Astrocyte (in vitro differentiated cells and primary cell): Measurements from ENCODE around the gene DRC7. TPM values are rescaled to one million over a fixed set of nuclear protein-coding genes. Genes with fewer than 3 reads are reported as not detected.

Experiments used
- DNase-seq: peaks from one replicate; pipeline ENCODE4 v3.0.0-alpha.2; 2010; ENCODE audit warnings: low read depth
- FAIRE-seq: peaks from 2 replicates; lab custom pipeline; 2011; peaks lifted over from hg19 to GRCh38; lab: Jason Lieb, UNC
- H2AFZ ChIP-seq: 2 replicates; pipeline ENCODE4 v1.6.0; 2012; ENCODE audit warnings: low read depth, low read length, inconsistent platforms
- H3K27ac ChIP-seq: 2 replicates; pipeline ENCODE4 v1.5.1; 2011; ENCODE audit warnings: low read depth, low read length, inconsistent platforms
- H3K27me3 ChIP-seq: 2 replicates; pipeline ENCODE4 v1.6.0; 2011; ENCODE audit warnings: low read length, inconsistent platforms; ENCODE audit not compliant: insufficient read depth
- H3K36me3 ChIP-seq: 2 replicates; pipeline ENCODE4 v1.5.1; 2011; ENCODE audit warnings: low read length, inconsistent platforms; ENCODE audit not compliant: insufficient read depth
- H3K4me1 ChIP-seq: 2 replicates; pipeline ENCODE4 v1.5.1; 2011; ENCODE audit warnings: low read length, inconsistent platforms; ENCODE audit not compliant: insufficient read depth
- H3K4me2 ChIP-seq: 2 replicates; pipeline ENCODE4 v1.6.0; 2012; ENCODE audit warnings: low read length, inconsistent platforms
- H3K4me3 ChIP-seq: 2 replicates; pipeline ENCODE4 v1.5.1; 2011; ENCODE audit warnings: low read depth, mild to moderate bottlenecking, low read length, inconsistent platforms; ENCODE audit not compliant: insufficient read depth
- H3K79me2 ChIP-seq: 2 replicates; pipeline ENCODE4 v1.6.0; 2012; ENCODE audit warnings: mild to moderate bottlenecking, low read length, inconsistent platforms; ENCODE audit not compliant: insufficient read depth
- H3K9ac ChIP-seq: 2 replicates; pipeline ENCODE4 v1.6.0; 2012; ENCODE audit warnings: mild to moderate bottlenecking, low read length, inconsistent platforms
- H3K9me3 ChIP-seq: 2 replicates; pipeline ENCODE4 v1.5.1; 2012; ENCODE audit warnings: low read depth, mild to moderate bottlenecking, low read length, inconsistent platforms; ENCODE audit not compliant: insufficient read depth
- H4K20me1 ChIP-seq: 2 replicates; pipeline ENCODE4 v1.6.0; 2012; ENCODE audit warnings: low read length, inconsistent platforms; ENCODE audit not compliant: insufficient read depth
- H3K27ac Mint-ChIP-seq: one replicate; pipeline ENCODE4 v1.8.0; 2021; ENCODE audit warnings: mild to moderate bottlenecking, mixed read lengths; ENCODE audit not compliant: unreplicated experiment
- H3K27me3 Mint-ChIP-seq: one replicate; pipeline ENCODE4 v1.8.0; 2021; ENCODE audit warnings: low read depth, mixed read lengths; ENCODE audit not compliant: unreplicated experiment
- H3K36me3 Mint-ChIP-seq: one replicate; pipeline ENCODE4 v1.8.0; 2021; ENCODE audit warnings: low read depth, mixed read lengths; ENCODE audit not compliant: unreplicated experiment
- H3K4me1 Mint-ChIP-seq: one replicate; pipeline ENCODE4 v1.8.0; 2021; ENCODE audit warnings: low read depth, mixed read lengths; ENCODE audit not compliant: unreplicated experiment
- H3K4me3 Mint-ChIP-seq: one replicate; pipeline ENCODE4 v1.8.0; 2021; ENCODE audit warnings: mild to moderate bottlenecking, moderate library complexity, mixed read lengths; ENCODE audit not compliant: unreplicated experiment
- H3K9me3 Mint-ChIP-seq: one replicate; pipeline ENCODE4 v1.8.0; 2021; ENCODE audit warnings: mild to moderate bottlenecking, mixed read lengths; ENCODE audit not compliant: unreplicated experiment
- EZH2 ChIP-seq: IDR thresholded peaks from 2 replicates; pipeline ENCODE4 v1.6.1; 2012; ENCODE audit warnings: mild to moderate bottlenecking, low read length, inconsistent platforms; ENCODE audit not compliant: insufficient read depth
- total RNA-seq: library from RNA; stranded (reverse); gene quantifications from 2 replicates; pipeline ENCODE4 v1.2.1, GENCODE V29; 2021
- TF ChIP-seq, protein P1 (sequence below): IDR thresholded peaks from 2 replicates; pipeline ENCODE4 v1.5.1; 2011; ENCODE audit warnings: low read depth, mild to moderate bottlenecking, inconsistent platforms, low read length, moderate library complexity; ENCODE audit not compliant: insufficient read depth

Gene DRC7
- total RNA-seq, 1 donor from 2014 or later = not detected

DNA sequence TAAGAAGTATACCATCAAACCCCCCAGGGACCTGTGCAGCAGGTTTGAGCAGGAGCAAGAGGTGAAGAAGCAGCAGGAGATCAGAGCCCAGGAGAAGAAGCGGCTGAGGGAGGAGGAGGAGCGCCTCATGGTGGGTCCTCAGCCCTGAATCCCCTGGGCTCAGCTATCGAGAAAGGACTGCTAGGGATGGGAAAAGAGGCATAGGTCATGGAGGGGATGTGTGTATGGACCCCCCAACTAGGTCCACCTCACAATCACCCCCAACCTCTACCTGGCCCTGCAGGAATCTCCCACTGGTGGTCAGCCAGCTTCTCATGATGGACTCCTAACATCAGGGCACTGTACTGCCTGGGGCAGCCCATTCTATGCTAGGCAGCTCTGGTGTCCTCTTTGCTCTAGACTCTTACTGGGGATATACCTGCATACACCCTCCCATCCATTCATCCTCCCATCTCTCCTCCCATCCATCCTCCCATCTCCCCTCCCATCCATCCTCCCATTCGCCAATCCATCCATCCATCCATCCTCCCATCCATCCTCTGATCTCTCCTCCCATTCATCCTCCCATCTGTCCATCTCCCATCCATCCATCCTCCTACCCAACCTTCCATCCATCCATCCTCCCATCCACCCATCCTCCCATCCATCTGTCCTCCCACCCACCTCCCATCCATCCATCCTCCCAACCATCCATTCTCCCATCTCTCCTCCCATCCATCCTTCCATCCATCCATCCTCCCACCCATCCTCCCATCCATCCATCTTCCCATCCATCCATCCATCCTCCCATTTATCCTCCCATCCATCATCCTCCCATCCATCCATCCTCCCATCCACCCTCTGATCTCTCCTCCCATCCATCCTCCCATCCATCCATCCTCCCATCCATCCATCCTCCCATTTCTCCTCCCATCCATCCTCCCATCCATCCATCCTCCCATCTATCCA lies 10.6 kb downstream of the DRC7 start:
- H3K27ac ChIP-seq = no peak overlapping the region
- H3K36me3 ChIP-seq = no peaks in the 10 kb centered on the region
- no peak overlapping the region for H3K4me3 ChIP-seq
- Mint-ChIP-seq H3K4me1 (peaks cover 4% of the 10 kb centered on the region), H3K4me3 (no peak overlapping the region), H3K27me3 (peaks cover 28% of the 10 kb centered on the region), H3K27ac (no peak overlapping the region), H3K36me3 (no peaks in the 10 kb centered on the region), H3K9me3 (no peaks in the 10 kb centered on the region)
- H3K79me2 ChIP-seq = no peaks in the 10 kb centered on the region
- H3K4me2 ChIP-seq = no peak overlapping the region
- peaks cover 3% of the 10 kb centered on the region for H3K27me3 ChIP-seq
- H4K20me1 ChIP-seq = no peaks in the 10 kb centered on the region
- H3K9me3 ChIP-seq = peaks cover 9% of the 10 kb centered on the region
- FAIRE-seq (no peak), DNase-seq (no peak)
- H3K9ac ChIP-seq = no peak overlapping the region
- H3K4me1 ChIP-seq = no peaks in the 10 kb centered on the region
- TF ChIP-seq EZH2 = no peak
- TF ChIP-seq, protein P1, sequence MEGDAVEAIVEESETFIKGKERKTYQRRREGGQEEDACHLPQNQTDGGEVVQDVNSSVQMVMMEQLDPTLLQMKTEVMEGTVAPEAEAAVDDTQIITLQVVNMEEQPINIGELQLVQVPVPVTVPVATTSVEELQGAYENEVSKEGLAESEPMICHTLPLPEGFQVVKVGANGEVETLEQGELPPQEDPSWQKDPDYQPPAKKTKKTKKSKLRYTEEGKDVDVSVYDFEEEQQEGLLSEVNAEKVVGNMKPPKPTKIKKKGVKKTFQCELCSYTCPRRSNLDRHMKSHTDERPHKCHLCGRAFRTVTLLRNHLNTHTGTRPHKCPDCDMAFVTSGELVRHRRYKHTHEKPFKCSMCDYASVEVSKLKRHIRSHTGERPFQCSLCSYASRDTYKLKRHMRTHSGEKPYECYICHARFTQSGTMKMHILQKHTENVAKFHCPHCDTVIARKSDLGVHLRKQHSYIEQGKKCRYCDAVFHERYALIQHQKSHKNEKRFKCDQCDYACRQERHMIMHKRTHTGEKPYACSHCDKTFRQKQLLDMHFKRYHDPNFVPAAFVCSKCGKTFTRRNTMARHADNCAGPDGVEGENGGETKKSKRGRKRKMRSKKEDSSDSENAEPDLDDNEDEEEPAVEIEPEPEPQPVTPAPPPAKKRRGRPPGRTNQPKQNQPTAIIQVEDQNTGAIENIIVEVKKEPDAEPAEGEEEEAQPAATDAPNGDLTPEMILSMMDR = no peak
- no peak overlapping the region for H2AFZ ChIP-seq

GRCh38 chr16:57706717-57707116 lies 12.1 kb downstream of the DRC7 start:
- Mint-ChIP-seq H3K27ac (no peak overlapping the region), H3K4me3 (no peak overlapping the region), H3K4me1 (no peaks in the 10 kb centered on the region), H3K9me3 (no peaks in the 10 kb centered on the region), H3K27me3 (peaks cover 35% of the 10 kb centered on the region), H3K36me3 (no peaks in the 10 kb centered on the region)
- H4K20me1 ChIP-seq = no peaks in the 10 kb centered on the region
- H3K9me3 ChIP-seq = peaks cover 9% of the 10 kb centered on the region
- H2AFZ ChIP-seq = no peak overlapping the region
- no peak overlapping the region for H3K4me3 ChIP-seq
- DNase-seq = no peak
- peaks cover 13% of the 10 kb centered on the region for H3K27me3 ChIP-seq
- no peaks in the 10 kb centered on the region for H3K79me2 ChIP-seq
- no peak overlapping the region for H3K4me2 ChIP-seq
- no peak overlapping the region for H3K27ac ChIP-seq
- no peaks in the 10 kb centered on the region for H3K36me3 ChIP-seq
- TF ChIP-seq, protein P1 = no peak
- no peak for TF ChIP-seq EZH2
- no peaks in the 10 kb centered on the region for H3K4me1 ChIP-seq
- FAIRE-seq = no peak
- H3K9ac ChIP-seq = no peak overlapping the region

DNA sequence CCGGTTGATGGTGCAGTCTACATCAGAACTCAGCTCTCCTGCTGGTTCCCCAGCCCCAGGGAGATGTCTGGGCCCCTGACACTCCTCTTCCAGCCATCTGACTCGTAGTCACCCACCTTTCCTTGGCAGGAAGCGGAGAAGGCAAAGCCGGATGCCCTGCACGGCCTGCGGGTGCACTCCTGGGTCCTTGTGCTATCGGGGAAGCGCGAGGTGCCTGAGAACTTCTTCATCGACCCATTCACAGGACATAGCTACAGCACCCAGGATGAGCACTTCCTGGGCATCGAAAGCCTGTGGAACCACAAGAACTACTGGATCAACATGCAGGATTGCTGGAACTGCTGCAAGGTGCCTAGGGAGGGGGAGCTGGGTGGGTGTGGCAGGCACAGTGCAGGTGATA lies 12.7 kb downstream of the DRC7 start:
- no peaks in the 10 kb centered on the region for H3K9me3 Mint-ChIP-seq
- H3K4me3 Mint-ChIP-seq = no peak overlapping the region
- no peaks in the 10 kb centered on the region for H3K4me1 Mint-ChIP-seq
- DNase-seq = no peak
- no peak overlapping the region for H2AFZ ChIP-seq
- H3K4me1 ChIP-seq = no peaks in the 10 kb centered on the region
- FAIRE-seq = no peak
- peaks cover 31% of the 10 kb centered on the region for H3K27me3 Mint-ChIP-seq
- H3K4me2 ChIP-seq = no peak overlapping the region
- H3K27me3 ChIP-seq = peaks cover 19% of the 10 kb centered on the region
- no peak overlapping the region for H3K4me3 ChIP-seq
- H4K20me1 ChIP-seq = no peaks in the 10 kb centered on the region
- H3K9me3 ChIP-seq = peaks cover 9% of the 10 kb centered on the region
- TF ChIP-seq, protein P1 = no peak
- TF ChIP-seq EZH2 = no peak
- H3K36me3 ChIP-seq = no peaks in the 10 kb centered on the region
- no peaks in the 10 kb centered on the region for H3K36me3 Mint-ChIP-seq
- H3K27ac ChIP-seq = no peak overlapping the region
- no peak overlapping the region for H3K9ac ChIP-seq
- no peak overlapping the region for H3K27ac Mint-ChIP-seq
- H3K79me2 ChIP-seq = no peaks in the 10 kb centered on the region
